CD4-positive, alpha-beta T cell treated with Interleukin-6 for 4 hours (primary cell): ENCODE measurements around the gene OR6C75.
"Not testable (repeated sequence)": the region's sequence is repeated elsewhere in the genome, so short reads cannot be mapped to it uniquely, and the experiment has no call there.

Experiments used
- DNase-seq: peaks from one replicate; pipeline ENCODE4 v3.0.0-alpha.2; 2020; ENCODE audit warnings: mixed read lengths

OR6C75 gene

GRCh38 chr12:55362675-55363074 is at the start of gene OR6C75:
Gene OR6C75, plus strand, starts transcription at chr12:55362975. Its CDS starts 2,136 bp downstream, at chr12:55365111.
- DNase-seq = no peak

- no peak for DNase-seq
Measured at GRCh38 chr12:55314043-55314442, 48.7 kb upstream of the OR6C75 start, which contains the start of gene OR6C1. Gene OR6C1, plus strand, starts transcription at chr12:55314343. Its CDS starts 6,257 bp downstream, at chr12:55320600.

- DNase-seq = no peak
Measured at GRCh38 chr12:55320201-55320600, 42.6 kb upstream of the OR6C75 start.

GRCh38 chr12:55325801-55326200 is 37.0 kb upstream of the OR6C75 start:
- not testable (repeated sequence) for DNase-seq

GRCh38 chr12:55330446-55330845 is 32.3 kb upstream of the OR6C75 start, which contains the start of gene OR6C3:
Gene OR6C3, plus strand, starts transcription at chr12:55330746. Its CDS starts 955 bp downstream, at chr12:55331701.
- no peak for DNase-seq

- DNase-seq = no peak
Measured at GRCh38 chr12:55336002-55336401, 26.8 kb upstream of the OR6C75 start.

- DNase-seq = not testable (repeated sequence)
Measured at GRCh38 chr12:55355338-55355737, 7.4 kb upstream of the OR6C75 start.

- no peak for DNase-seq
Measured at GRCh38 chr12:55365086-55365485, 2.3 kb downstream of the OR6C75 start.

GRCh38 chr12:55372521-55372920 is 9.7 kb downstream of the OR6C75 start:
- DNase-seq = no peak

- DNase-seq = no peak
Measured at GRCh38 chr12:55385891-55386290, 23.1 kb downstream of the OR6C75 start.

GRCh38 chr12:55392032-55392795 is 29.4 kb downstream of the OR6C75 start:
- no peak for DNase-seq

- DNase-seq = no peak
Measured at GRCh38 chr12:55396326-55396725, 33.6 kb downstream of the OR6C75 start.

- no peak for DNase-seq
Measured at GRCh38 chr12:55400229-55400628, 37.5 kb downstream of the OR6C75 start, which contains the start of gene OR6C65. Gene OR6C65, plus strand, starts transcription at chr12:55400529. Its CDS starts 0 bp downstream, at chr12:55400529.

GRCh38 chr12:55407866-55408265 is 45.1 kb downstream of the OR6C75 start:
- DNase-seq = no peak

- DNase-seq = not testable (repeated sequence)
Measured at GRCh38 chr12:55409133-55409532, 46.4 kb downstream of the OR6C75 start.

- DNase-seq = not testable (repeated sequence)
Measured at GRCh38 chr12:55412138-55412537, 49.4 kb downstream of the OR6C75 start.

GRCh38 chr12:55413498-55414388 is 51.0 kb downstream of the OR6C75 start:
- not testable (repeated sequence) for DNase-seq

- DNase-seq = not testable (repeated sequence)
Measured at GRCh38 chr12:55414396-55414823, 51.6 kb downstream of the OR6C75 start.

GRCh38 chr12:55414889-55415288 is 52.1 kb downstream of the OR6C75 start:
- not testable (repeated sequence) for DNase-seq

GRCh38 chr12:55416961-55417360 is 54.2 kb downstream of the OR6C75 start:
- no peak for DNase-seq
